Measurements from ENCODE around the gene SMO.

SMO gene

GRCh38 chr7:129188372-129188891 lies at the start of gene SMO:
SMO (plus strand) TSS chr7:129188633; CDS start chr7:129189152, 519 bp downstream.
- DNase-seq, result no peak

GRCh38 chr7:129143724-129144094 lies 44.7 kb upstream of the SMO start:
- no peak for DNase-seq

GRCh38 chr7:129144095-129144833 lies 44.2 kb upstream of the SMO start, which contains the start of gene TSPAN33:
TSPAN33 (plus strand) TSS chr7:129144707; CDS start chr7:129144981, 274 bp downstream.
- peak; percentile 67 for DNase-seq

- DNase-seq, result peak; percentile 12
These were observed 43.4 kb upstream of the SMO start for GRCh38 chr7:129144834-129145668.

- DNase-seq, result no peak
These were observed 42.0 kb upstream of the SMO start for GRCh38 chr7:129146237-129146979.

GRCh38 chr7:129147731-129148130 lies 40.7 kb upstream of the SMO start:
- DNase-seq, result no peak

- DNase-seq, result no peak
These were observed 38.9 kb upstream of the SMO start for GRCh38 chr7:129149511-129149910.

- DNase-seq, result no peak
These were observed 38.0 kb upstream of the SMO start for GRCh38 chr7:129150199-129150996.

- no peak for DNase-seq
These were observed 30.8 kb upstream of the SMO start for GRCh38 chr7:129157651-129158050.

- no peak for DNase-seq
These were observed 28.9 kb upstream of the SMO start for GRCh38 chr7:129159539-129159938.

- DNase-seq, result no peak
These were observed 28.1 kb upstream of the SMO start for GRCh38 chr7:129160161-129160905.

GRCh38 chr7:129161524-129162225 lies 26.8 kb upstream of the SMO start:
- no peak for DNase-seq

- DNase-seq, result no peak
These were observed 25.7 kb upstream of the SMO start for GRCh38 chr7:129162732-129163131.

GRCh38 chr7:129163875-129164544 lies 24.4 kb upstream of the SMO start:
- peak; percentile 27 for DNase-seq

GRCh38 chr7:129166745-129167144 lies 21.7 kb upstream of the SMO start:
- DNase-seq, result no peak

GRCh38 chr7:129167817-129168216 lies 20.6 kb upstream of the SMO start:
- no peak for DNase-seq

- DNase-seq, result no peak
These were observed 20.0 kb upstream of the SMO start for GRCh38 chr7:129168231-129169021.

GRCh38 chr7:129169171-129169671 lies 19.2 kb upstream of the SMO start:
- peak; percentile 26 for DNase-seq
